Measurements from ENCODE around the gene HECTD2. TPM values are rescaled to one million over a fixed set of nuclear protein-coding genes. Genes with fewer than 3 reads are reported as not detected.

The HECTD2 gene
- total and polyA plus RNA-seq, 7 donors = 2.4 to 29.3 (median 25.5) TPM

DNA sequence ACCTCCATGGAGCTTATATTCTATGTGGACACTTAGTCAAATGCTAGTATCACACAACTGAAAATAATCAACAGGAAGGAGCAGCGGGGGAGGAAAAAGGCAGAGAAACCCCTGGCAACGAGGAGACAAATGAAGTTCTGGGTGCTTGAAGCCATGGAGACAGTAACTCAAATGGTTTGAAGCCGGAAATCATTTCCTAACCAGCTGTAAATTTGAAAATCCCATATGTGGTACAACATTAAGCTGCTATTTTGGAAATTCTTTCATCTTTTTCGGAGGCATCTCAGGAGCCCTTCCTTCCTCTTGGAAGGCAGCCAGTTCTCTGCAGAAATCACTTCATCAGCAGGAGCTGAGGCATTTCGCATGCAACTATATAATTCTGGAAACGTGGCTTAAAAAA, 131.3 kb downstream of the HECTD2 start:
- intact Hi-C loops (cut with DNase I) = no loop called here
- H3K9me3 ChIP-seq = no peaks in the 10 kb centered on the region
- no peak overlapping the region for H3K27ac ChIP-seq
- H3K4me3 ChIP-seq = no peak overlapping the region
- 64 to 73% methylated on average over 6 of the region's 6 CpGs for WGBS, 2 donors
- H3K36me3 ChIP-seq = no peaks in the 10 kb centered on the region
- TF ChIP-seq POLR2A (IDR thresholded peaks at IDR 0.05) = no peak
- no peak for TF ChIP-seq POLR2AphosphoS5 (IDR thresholded peaks at IDR 0.05)
- H3K4me1 ChIP-seq = peaks cover 0 to 9% (median 0%) of the 10 kb centered on the region in 4 donors
- H3K27me3 ChIP-seq = no peaks in the 10 kb centered on the region
- DNase-seq = no peak

DNA sequence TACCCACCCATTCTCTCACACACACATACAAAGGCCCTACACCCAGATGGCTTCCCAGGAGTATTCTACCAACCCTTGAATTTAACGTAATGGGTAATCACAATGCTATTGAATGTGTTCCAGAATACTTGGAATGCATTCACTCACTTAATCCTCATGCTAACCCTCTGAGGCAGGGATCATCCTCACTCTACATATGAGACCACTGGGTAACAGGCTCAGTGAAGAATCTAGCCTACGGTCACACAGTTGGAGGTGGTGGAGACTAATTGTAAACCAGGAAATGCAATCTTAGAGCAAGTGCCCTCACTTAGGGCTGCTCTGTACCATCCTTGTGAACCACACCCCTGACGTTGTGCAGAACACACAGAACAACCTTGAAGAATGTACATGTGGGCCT, 135.2 kb downstream of the HECTD2 start:
- intact Hi-C loops (cut with DNase I) = no loop called here
- H3K36me3 ChIP-seq = no peaks in the 10 kb centered on the region
- no peaks in the 10 kb centered on the region for H3K9me3 ChIP-seq
- no peak overlapping the region for H3K27ac ChIP-seq
- no peak for TF ChIP-seq POLR2AphosphoS5 (IDR thresholded peaks at IDR 0.05)
- no peak for TF ChIP-seq CTCF (IDR thresholded peaks at IDR 0.05)
- TF ChIP-seq POLR2A (IDR thresholded peaks at IDR 0.05) = no peak
- TF ChIP-seq EP300 (IDR thresholded peaks at IDR 0.05) = no peak
- H3K4me1 ChIP-seq = no peaks in the 10 kb centered on the region
- WGBS, 2 donors = 83 to 85% methylated on average over 3 of the region's 3 CpGs
- no peaks in the 10 kb centered on the region for H3K27me3 ChIP-seq
- DNase-seq = no peak
- H3K4me3 ChIP-seq = no peak overlapping the region

DNA sequence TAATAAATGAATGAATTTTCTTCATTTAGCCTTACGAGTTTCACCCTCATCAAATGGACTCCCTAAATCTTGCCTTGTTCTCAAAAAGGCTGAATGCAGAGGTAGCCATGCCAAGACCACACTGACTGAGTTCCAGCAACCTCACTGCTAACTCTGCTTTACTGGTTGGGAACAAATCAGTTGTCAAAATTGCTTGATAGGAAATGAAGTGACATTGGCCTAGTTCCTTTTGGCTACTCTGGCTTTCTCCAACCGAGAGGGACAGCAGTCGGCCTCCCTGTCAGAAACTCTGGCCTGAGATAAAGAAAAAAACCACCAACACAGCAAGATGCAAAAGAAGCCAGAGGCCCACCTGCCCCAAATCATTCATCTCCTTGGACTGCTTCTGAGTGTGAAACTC, 135.7 kb downstream of the HECTD2 start:
- TF ChIP-seq EP300 (IDR thresholded peaks at IDR 0.05) = no peak
- no peak for TF ChIP-seq POLR2AphosphoS5 (IDR thresholded peaks at IDR 0.05)
- no peak for TF ChIP-seq POLR2A (IDR thresholded peaks at IDR 0.05)
- no peak for TF ChIP-seq CTCF (IDR thresholded peaks at IDR 0.05)
- DNase-seq = no peak
- Histone ChIP-seq H3K4me3 (no peak overlapping the region), H3K36me3 (no peaks in the 10 kb centered on the region), H3K9me3 (no peaks in the 10 kb centered on the region), H3K4me1 (no peaks in the 10 kb centered on the region), H3K27me3 (no peaks in the 10 kb centered on the region), H3K27ac (no peak overlapping the region)
- 87 to 92% methylated on average over 3 of the region's 3 CpGs for WGBS, 2 donors
- intact Hi-C loops (cut with DNase I) = no loop called here

DNA sequence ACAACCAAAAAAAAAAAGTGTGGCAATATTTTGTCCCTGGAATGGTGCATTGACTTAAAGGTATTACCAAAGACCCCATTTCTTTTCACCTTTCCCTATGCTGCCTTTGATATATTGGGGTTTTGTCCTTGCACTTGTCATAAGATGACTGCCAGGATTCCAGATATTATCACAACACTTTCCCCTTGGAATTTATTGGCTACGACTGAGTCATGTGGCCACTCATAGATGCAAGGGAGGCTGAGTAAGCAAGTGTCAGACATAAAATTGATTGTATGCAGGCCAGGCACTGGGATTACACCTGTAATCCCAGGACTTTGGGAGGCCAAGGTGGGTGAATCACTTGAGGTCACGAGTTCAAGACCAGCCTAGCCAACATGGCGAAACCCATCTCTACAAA, 139.1 kb downstream of the HECTD2 start:
- intact Hi-C loops (cut with DNase I) = no loop called here
- no peaks in the 10 kb centered on the region for H3K27me3 ChIP-seq
- H3K9me3 ChIP-seq = no peaks in the 10 kb centered on the region
- TF ChIP-seq POLR2A (IDR thresholded peaks at IDR 0.05) (no peak), POLR2AphosphoS5 (IDR thresholded peaks at IDR 0.05) (no peak), CTCF (IDR thresholded peaks at IDR 0.05) (no peak), EP300 (IDR thresholded peaks at IDR 0.05) (no peak)
- no peak for DNase-seq
- 91 to 94% methylated on average over 3 of the region's 3 CpGs for WGBS, 2 donors
- no peaks in the 10 kb centered on the region for H3K4me1 ChIP-seq
- no peak overlapping the region for H3K4me3 ChIP-seq
- no peak overlapping the region for H3K27ac ChIP-seq
- H3K36me3 ChIP-seq = no peaks in the 10 kb centered on the region

GRCh38 chr10:91550021-91550420, 139.9 kb downstream of the HECTD2 start:
- Histone ChIP-seq H3K9me3 (no peaks in the 10 kb centered on the region), H3K4me1 (no peaks in the 10 kb centered on the region), H3K27me3 (no peaks in the 10 kb centered on the region), H3K27ac (no peak overlapping the region), H3K4me3 (no peak overlapping the region), H3K36me3 (no peaks in the 10 kb centered on the region)
- TF ChIP-seq EP300 (IDR thresholded peaks at IDR 0.05) (no peak), POLR2AphosphoS5 (IDR thresholded peaks at IDR 0.05) (no peak), POLR2A (IDR thresholded peaks at IDR 0.05) (no peak), CTCF (IDR thresholded peaks at IDR 0.05) (no peak)
- intact Hi-C loops (cut with DNase I) = no loop called here
- DNase-seq = no peak
- WGBS, 2 donors = 86 to 88% methylated on average over 4 of the region's 4 CpGs

Measured in sigmoid colon (tissue), 7 donors.